ENCODE measurements around the gene UTS2R. TPM values are rescaled to one million over a fixed set of nuclear protein-coding genes. Genes with fewer than 3 reads are reported as not detected.
A peak's percentile ranks its signal among the peaks of the same experiment; 100 is the strongest.
"Not testable (repeated sequence)": the region's sequence is repeated elsewhere in the genome, so short reads cannot be mapped to it uniquely, and the experiment has no call there.

UTS2R gene
- total RNA-seq, 1 experiment from 2014 or later, result not detected

DNA sequence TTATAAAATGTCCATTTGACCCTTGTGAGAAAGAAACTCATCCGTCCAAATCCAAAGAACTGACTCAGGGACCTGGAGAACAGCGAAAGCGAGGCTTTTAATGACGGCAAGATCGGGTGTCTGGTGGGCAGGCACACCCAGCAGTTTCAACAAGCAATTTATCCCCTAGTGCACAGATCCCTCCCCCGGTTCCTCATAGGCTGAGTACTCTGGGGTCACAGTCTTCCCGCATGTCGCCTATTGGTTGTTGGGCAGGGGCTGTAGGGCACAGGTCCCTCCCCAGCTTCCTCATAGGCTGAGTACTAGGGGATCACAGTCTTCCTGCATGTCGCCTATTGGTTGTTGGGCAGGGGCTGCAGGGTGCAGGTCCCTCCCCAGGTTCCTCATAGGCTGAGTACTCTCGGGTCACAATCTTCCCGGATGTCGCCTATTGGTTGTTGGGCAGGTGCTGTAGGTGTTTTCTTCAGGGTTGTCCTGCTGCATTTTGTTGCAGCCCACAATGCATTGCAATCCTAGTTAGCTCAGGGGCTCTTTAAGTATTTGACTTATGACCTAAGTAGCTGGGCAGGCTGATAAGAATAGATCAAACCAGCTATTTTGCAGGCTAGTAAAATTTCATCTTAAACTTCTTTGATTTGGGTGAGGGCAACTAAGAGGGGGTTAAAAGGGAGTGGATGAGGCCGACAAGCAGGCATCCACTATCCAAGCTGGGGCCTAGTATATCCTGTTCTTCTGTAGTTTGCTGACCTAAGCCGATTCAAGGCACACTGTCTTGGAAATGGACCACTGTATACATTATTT, 3.6 kb upstream of the UTS2R start:
- in situ Hi-C loops (cut with HindIII; ENCODE audit: low pct_unique_long_range_greater_than_20kb, low sequenced_read_pairs), result no loop called here
- peak; percentile 36 for DNase-seq (ENCODE audit: low read depth, low spot score)

DNA sequence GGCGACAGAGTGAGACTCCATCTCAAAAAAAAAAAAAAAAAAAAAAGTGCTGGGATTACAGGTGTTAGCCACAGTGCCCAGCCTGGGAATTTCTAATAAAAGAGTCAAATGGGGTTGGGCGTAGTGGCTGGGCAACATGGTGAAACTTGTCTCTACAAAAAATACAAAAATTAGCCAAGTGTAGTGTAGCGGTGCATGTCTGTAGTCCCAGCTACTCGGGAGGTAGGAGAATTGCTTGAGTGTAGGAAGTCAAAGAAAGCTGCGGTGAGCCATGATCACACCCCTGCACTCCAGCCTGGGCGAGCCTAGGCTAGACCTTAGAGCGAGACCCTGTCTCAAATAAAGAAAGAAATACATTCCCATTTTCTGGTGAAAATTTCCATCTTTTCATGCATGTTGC, 2.4 kb upstream of the UTS2R start:
- in situ Hi-C loops (cut with HindIII; ENCODE audit: low pct_unique_long_range_greater_than_20kb, low sequenced_read_pairs), result no loop called here
- no peak for DNase-seq (ENCODE audit: low read depth, low spot score)

DNA sequence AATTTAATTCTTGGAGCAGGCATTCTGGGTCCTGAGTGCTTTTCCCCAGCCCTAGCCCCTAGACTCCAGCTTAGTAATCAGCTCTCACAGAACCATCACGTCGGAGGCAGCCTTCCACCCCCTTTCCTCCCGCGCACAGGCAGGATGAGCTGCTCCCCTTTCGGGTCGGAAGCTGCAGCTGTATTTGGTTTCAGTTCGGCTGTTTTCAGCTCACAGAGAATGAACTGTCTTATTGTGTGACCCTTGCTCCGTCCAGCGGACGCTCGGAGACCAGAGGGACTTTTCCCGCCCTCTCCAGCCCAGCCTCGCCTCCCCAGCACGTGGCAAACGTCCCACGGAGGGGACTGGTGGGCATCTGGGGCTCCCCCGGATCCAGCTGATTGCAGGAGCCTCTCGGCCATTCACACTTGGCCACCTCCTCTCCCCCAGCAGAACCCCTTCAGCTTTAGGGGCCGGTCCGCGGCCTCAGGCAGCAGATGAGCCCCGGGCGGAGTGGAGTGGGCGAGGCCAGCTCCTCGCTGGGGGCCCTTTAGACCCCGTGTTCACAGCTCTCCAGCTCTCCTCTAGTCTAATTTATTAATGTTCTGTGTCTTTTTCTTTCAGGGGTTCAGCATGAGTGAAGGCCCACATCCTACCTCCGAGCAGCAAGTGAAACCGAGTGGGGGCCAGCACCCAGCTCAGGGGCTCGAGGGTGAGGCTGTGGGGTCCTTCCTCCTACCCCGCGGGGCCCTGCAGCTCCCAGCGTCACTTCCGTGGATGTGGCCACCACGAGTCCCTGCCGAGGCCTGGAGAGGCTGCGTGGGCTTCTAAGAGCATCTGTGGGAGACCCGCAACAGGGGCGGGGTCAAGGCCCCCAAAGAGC, 863 bp upstream of the UTS2R start:
- in situ Hi-C loops (cut with HindIII; ENCODE audit: low pct_unique_long_range_greater_than_20kb, low sequenced_read_pairs), result no loop called here
- no peak for DNase-seq (ENCODE audit: low read depth, low spot score)

DNA sequence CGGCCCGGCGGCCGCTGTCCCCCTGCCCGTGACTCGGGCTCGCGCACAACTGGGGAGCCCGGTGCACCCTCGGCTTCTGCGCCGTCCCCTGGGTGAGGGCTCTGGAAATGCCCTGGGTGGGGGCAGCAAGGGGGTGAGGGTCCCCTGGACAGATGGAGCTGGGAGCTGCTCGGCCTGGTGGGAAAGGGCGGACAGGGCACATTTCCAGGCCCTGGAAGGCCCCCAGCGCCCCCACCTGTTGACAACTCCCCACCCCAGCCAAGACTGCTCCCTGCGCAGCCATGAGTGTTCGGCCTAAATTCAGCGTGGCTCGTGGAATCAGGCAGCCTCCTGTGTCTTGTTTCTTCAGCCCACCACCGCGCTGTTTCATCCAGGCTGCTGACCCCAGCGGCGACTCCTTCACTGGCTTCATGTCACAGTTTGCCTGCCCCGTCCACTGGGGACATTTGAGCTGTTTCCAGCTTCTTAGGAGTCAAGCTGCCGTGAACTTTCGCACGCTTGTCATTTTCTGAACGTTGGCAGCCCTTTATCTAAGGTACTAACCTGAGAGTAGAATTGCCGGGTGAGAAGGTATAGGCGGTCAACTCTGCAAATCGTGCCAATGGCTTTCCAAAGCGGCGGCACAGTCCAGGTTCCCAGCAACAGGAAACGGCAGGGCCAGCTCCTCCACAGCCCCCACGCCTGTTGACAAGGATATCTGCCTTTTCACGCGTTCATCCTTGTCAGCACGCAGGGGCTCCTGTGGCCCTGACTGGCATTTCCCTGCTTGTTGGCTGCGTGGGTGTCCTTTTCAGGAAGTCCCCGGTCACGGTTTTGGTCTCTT, 895 bp downstream of the UTS2R start:
- DNase-seq (ENCODE audit: low read depth, low spot score), result no peak
- in situ Hi-C loops (cut with HindIII; ENCODE audit: low pct_unique_long_range_greater_than_20kb, low sequenced_read_pairs), result no loop called here

DNA sequence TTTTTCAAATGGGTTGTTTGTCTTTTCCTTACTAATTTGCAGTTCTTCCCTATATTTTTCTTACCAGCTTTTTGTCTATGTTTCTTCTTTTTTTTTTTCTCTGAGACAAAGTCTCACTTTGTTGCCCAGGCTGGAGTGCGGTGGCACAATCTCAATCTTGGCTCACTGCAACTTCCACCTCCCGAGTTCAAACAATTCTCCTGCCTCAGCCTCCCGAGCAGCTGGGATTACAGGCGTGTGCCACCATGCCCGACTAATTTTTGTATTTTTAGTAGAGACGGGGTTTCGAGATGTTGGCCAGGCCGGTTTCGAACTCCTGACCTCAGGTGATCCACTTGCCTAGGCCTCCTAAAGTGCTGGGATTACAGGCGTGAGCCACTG, 1.5 kb downstream of the UTS2R start:
- in situ Hi-C loops (cut with HindIII; ENCODE audit: low pct_unique_long_range_greater_than_20kb, low sequenced_read_pairs); DNase-seq (ENCODE audit: low read depth, low spot score): not testable (repeated sequence)

DNA sequence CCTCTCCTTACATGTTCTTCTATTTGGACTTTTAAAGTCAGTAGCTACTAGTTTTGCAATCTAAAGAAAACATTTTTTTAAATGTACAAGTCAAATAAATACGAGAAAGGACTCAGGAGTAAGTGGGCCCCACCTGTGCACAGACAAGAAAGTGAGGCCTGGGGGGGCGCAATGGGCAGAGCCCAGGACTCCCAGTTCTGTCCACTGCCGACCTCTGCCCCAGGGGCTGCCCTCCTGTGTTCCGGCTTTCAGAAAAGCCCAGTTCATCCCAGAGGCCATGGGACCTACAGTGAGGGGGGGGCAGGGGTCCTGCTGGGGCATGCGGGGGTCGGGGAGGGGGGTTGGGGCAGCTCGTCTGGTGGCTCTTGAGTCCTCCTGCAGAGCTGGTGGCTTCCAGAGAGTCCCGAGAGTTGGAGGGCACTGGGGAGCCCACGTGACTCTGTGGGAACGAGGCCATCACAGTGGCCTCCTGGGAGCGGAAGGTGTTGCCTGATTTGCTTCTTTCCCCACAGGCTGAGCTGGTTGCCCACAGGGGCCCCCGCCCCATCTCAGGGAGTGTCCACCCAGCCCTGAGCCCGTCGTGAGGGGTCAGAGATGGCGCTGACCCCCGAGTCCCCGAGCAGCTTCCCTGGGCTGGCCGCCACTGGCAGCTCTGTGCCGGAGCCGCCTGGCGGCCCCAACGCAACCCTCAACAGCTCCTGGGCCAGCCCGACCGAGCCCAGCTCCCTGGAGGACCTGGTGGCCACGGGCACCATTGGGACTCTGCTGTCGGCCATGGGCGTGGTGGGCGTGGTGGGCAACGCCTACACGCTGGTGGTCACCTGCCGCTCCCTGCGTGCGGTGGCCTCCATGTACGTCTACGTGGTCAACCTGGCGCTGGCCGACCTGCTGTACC, 2.4 kb downstream of the UTS2R start:
- no peak for DNase-seq (ENCODE audit: low read depth, low spot score)
- in situ Hi-C loops (cut with HindIII; ENCODE audit: low pct_unique_long_range_greater_than_20kb, low sequenced_read_pairs), result no loop called here

DNA sequence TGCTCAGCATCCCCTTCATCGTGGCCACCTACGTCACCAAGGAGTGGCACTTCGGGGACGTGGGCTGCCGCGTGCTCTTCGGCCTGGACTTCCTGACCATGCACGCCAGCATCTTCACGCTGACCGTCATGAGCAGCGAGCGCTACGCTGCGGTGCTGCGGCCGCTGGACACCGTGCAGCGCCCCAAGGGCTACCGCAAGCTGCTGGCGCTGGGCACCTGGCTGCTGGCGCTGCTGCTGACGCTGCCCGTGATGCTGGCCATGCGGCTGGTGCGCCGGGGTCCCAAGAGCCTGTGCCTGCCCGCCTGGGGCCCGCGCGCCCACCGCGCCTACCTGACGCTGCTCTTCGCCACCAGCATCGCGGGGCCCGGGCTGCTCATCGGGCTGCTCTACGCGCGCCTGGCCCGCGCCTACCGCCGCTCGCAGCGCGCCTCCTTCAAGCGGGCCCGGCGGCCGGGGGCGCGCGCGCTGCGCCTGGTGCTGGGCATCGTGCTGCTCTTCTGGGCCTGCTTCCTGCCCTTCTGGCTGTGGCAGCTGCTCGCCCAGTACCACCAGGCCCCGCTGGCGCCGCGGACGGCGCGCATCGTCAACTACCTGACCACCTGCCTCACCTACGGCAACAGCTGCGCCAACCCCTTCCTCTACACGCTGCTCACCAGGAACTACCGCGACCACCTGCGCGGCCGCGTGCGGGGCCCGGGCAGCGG, 3.2 kb downstream of the UTS2R start:
- in situ Hi-C loops (cut with HindIII; ENCODE audit: low pct_unique_long_range_greater_than_20kb, low sequenced_read_pairs), result no loop called here
- no peak for DNase-seq (ENCODE audit: low read depth, low spot score)

DNA sequence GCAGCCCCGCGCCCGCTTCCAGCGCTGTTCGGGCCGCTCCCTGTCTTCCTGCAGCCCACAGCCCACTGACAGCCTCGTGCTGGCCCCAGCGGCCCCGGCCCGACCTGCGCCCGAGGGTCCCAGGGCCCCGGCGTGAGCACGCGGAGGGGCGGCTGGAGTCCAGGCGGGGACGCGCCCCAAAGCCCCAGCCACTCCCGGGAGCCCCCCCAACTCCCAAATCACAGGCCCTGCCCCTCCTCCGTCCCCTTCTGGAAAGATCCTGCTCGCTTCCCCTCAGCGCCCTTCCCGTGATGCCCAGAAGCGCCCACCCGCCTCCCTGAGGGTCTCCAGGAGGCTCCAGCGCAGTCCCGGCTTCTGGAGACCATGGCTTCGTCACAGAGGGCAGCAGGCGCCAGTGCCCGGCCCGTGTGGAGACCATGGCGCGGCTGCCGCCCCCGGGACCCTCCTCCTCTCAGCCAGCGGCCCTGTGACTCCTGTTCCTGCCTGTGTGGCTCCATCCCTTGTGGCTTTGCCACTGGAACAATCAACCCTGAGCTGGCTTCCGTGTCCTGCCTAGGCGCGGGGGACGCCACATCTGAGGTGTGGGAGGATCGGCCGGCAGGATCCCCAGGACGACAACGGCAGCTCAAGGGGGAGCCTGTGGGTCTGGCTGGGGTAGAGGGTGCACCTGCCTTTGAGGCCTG, 3.9 kb downstream of the UTS2R start:
- in situ Hi-C loops (cut with HindIII; ENCODE audit: low pct_unique_long_range_greater_than_20kb, low sequenced_read_pairs), result no loop called here
- DNase-seq (ENCODE audit: low read depth, low spot score), result no peak

DNA sequence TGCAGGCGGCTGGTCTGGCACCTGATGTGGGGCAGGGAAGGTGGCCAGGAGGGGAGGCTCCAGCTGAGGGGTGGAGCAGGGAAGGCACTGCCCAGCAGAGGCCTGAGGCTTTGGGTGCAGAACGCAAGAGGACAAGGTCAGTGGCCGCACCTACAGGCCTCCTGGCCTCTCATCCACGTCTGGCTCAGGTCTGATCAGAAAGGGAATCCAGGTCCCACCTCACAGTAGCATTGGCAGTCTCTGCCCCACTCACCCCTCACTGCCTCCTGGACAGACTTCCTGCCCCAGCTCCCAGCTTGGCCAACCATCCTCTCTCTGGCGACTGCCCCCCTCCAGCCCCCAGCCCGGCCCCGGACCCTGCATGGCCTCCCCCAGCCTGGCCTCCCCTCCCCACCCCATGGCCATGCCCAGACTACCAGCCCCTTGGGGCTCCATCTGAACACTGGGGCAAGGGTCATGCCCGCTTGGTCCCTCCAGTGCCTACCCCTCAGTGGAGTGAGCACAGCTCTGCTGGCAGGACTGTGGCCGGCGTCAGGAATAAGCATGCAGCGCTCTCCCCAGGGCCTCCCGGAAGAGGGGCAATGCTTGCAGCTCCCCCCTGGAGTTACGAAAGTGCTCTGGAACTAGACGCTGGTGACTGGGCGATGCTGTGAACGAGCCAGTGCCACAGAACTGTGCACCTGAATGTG, 4.6 kb downstream of the UTS2R start:
- no peak for DNase-seq (ENCODE audit: low read depth, low spot score)
- in situ Hi-C loops (cut with HindIII; ENCODE audit: low pct_unique_long_range_greater_than_20kb, low sequenced_read_pairs), result no loop called here

DNA sequence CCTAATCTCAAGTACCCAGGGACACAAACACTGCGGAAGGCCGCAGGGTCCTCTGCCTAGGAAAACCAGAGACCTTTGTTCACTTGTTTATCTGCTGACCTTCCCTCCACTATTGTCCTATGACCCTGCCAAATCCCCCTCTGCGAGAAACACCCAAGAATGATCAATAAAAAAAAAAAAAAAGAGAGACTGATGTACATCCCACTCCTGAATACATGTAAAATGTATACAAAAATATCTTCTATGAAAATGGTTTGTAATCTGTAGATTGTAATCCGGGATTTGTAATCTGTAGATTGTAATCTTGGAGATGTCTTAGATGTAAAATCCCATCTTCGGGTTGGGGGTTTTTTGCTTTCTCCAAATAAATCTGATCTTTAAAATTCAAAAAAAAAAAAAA, 5.7 kb downstream of the UTS2R start:
- DNase-seq (ENCODE audit: low read depth, low spot score), result not testable (repeated sequence)

DNA sequence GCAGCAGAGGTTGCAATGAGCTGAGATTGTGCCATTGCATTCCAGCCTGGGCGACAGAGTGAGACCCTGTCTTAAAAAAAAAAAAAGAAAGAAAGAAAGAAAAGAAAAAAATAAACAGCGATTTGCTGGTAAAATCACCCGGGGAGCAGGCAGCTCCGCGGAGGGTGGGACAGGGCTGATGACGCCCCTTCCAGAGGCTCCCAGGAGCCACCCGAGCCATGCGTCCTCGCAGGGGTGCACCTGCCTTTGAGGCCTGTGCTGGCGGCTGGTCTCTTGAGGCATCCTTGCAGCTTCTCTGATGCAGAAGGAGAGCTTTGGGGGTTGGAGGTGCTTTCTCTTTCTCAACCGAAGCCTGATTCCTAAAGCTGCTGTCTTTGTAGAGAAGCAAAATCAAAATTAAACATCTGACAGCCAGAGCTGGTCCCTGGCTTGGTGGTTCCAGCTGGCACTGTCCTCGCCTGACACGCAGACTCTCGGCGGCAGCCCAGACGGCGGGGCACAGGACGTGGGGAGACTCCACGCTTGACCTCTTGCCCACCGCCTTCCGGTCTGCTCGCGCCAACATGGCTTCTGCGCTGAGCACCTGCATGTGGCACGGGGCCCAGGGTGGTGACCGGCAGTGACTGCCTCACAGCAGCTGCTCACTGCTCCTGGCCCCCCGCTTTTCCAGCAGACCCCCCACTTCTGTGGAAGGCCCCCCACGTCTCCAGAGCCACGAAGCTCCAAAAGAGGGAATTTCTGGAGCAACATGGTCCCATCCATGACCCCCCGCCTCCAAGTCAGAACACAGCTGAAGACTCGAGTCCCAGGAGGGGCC, 6.6 kb downstream of the UTS2R start:
- in situ Hi-C loops (cut with HindIII; ENCODE audit: low pct_unique_long_range_greater_than_20kb, low sequenced_read_pairs), result no loop called here
- no peak for DNase-seq (ENCODE audit: low read depth, low spot score)

More for the DNA sequence above, 5.7 kb downstream of the UTS2R start:
- in situ Hi-C loops (cut with HindIII; ENCODE audit: low pct_unique_long_range_greater_than_20kb, low sequenced_read_pairs), result not testable (repeated sequence)

DNA sequence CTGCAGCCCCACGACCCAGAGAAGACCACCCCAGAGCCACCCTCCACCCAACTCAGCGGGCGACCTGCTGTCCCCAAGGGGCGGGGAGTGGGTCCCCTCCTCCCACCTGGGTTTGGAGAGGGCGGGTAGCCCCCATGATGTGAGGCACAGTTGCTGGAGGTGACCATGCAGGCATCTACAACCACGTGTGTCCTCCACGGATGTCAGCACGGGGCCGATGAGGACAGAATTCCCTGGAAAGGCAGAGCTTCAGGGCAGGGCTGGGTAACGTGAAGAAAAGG, 7.1 kb downstream of the UTS2R start:
- DNase-seq (ENCODE audit: low read depth, low spot score), result no peak
- in situ Hi-C loops (cut with HindIII; ENCODE audit: low pct_unique_long_range_greater_than_20kb, low sequenced_read_pairs), result no loop called here

DNA sequence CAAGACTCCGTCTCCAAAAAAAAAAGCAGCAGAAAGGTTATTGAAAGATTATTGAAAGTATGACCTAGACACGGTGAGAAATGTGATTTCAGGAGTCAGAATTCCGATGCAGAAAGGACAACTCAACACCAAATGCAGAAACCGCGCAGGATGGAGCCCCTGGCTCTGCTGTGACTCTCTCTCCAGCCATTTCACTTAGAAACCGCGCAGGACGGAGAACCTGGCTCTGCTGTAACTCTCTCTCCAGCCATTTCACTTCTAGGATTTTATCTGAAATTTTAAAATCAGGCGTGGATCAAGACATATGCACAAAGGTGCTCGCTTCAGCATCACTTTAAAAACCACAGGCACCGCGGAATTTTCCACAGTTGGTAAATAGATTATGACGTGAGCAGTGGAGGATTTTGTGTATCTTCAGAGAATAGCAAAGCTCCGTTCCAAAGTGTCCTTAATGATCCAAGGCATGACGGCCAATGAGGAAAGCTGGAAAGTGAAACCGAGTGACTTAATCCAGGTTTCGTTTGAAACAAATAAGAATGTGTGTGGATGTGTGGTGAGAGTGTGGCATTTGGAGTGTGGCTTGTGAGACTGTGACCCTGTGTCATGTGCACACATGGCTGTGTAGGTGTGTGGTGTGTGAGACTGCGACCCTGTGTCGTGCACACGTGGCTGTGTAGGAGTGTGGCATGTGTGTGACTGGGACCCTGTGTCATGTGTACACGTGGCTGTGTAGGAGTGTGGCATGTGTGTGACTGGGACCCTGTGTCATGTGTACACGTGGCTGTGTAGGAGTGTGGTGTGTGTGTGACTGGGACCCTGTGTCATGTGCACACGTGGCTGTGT, 9.5 kb downstream of the UTS2R start:
- in situ Hi-C loops (cut with HindIII; ENCODE audit: low pct_unique_long_range_greater_than_20kb, low sequenced_read_pairs), result no loop called here
- peak; percentile 13 for DNase-seq (ENCODE audit: low read depth, low spot score)

DNA sequence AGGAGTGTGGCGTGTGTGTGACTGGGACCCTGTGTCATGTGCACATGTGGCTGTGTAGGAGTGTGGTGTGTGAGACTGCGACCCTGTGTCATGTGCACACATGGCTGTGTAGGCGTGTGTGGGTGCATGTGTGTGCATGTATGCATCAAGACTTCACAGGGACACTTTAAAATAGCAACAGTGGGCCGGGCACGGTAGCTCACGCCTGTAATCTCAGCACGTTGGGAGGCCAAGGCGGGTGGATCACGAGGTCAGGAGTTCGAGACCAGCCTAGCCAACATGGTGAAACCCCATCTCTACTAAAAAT, 10.1 kb downstream of the UTS2R start:
- in situ Hi-C loops (cut with HindIII; ENCODE audit: low pct_unique_long_range_greater_than_20kb, low sequenced_read_pairs); DNase-seq (ENCODE audit: low read depth, low spot score): not testable (repeated sequence)

Data from SK-MEL-5 (cell line).